Kidney (tissue), 14 donors: ENCODE results near the gene MAPKBP1. TPM values are rescaled to one million over a fixed set of nuclear protein-coding genes. Genes with fewer than 3 reads are reported as not detected.

Experiments
- DNase-seq, 5 donors: peaks; one replicate each; pipeline ENCODE4 v3.0.0-alpha.2; 2013 to 2020
- FAIRE-seq: peaks from 2 replicates; lab custom pipeline; 2012; peaks lifted over from hg19 to GRCh38; lab: Jason Lieb, UNC
- H3K27ac ChIP-seq, 2 donors: one replicate each; pipeline ENCODE4 v1.7.0; 2013; ENCODE audit warnings: low read depth in 2 of 2, low read length in 2 of 2, inconsistent platforms in 1 of 2
- H3K27me3 ChIP-seq: one replicate; pipeline ENCODE4 v1.7.1; 2013; ENCODE audit warnings: low read length, inconsistent platforms; ENCODE audit not compliant: control insufficient read depth, insufficient read depth
- H3K36me3 ChIP-seq, 3 donors: one replicate each; pipeline versions ENCODE4 v1.7.0 to v1.7.1; 2013; ENCODE audit warnings: low read length in 3 of 3, control low read depth in 1 of 3, inconsistent platforms in 1 of 3; ENCODE audit not compliant: insufficient read depth in 3 of 3, control insufficient read depth in 2 of 3
- H3K4me1 ChIP-seq, 3 donors: one replicate each; pipeline versions ENCODE4 v1.7.0 to v1.7.1; 2013; ENCODE audit warnings: low read length in 3 of 3, inconsistent platforms in 1 of 3, low read depth in 1 of 3; ENCODE audit not compliant: control insufficient read depth in 2 of 3, insufficient read depth in 2 of 3
- H3K4me3 ChIP-seq, 3 donors: one replicate each; pipeline versions ENCODE4 v1.7.0 to v1.8.1; 2013; ENCODE audit warnings: low read length in 3 of 3, control low read depth in 1 of 3, inconsistent platforms in 1 of 3
- H3K9ac ChIP-seq, 3 donors: one replicate each; pipeline versions ENCODE4 v1.7.0 to v1.7.1; 2013; ENCODE audit warnings: low read length in 3 of 3, control low read depth in 1 of 3, inconsistent platforms in 1 of 3
- H3K9me3 ChIP-seq, 3 donors: one replicate each; pipeline versions ENCODE4 v1.7.0 to v1.7.1; 2013; ENCODE audit warnings: low read length in 3 of 3, control low read depth in 1 of 3, inconsistent platforms in 1 of 3; ENCODE audit not compliant: control insufficient read depth in 2 of 3, insufficient read depth in 1 of 3
- intact Hi-C: fragments of 100-400 bp; cut with DNase I; formaldehyde crosslinking; loops from one replicate; pipeline ENCODE4 v1.11.1; 2022
- polyA plus RNA-seq: library from polyadenylated mRNA; stranded (reverse); fragments of 350-450 nt; fragmentation: Illumina TruSeq; extraction: RNeasy Lipid Tissue Mini Kit (QIAGEN cat#74804); gene quantifications from one replicate; pipeline ENCODE4 v1.2.3, GENCODE V29; 2014; ENCODE audit warnings: low read depth, low replicate concordance; ENCODE audit not compliant: insufficient read depth
- total RNA-seq: library from RNA; stranded (reverse); fragmentation: NEBNext Ultra II Directional; extraction: Animal tissue kit (Norgen Biotek cat#: 25700); gene quantifications from one replicate; pipeline ENCODE4 v1.2.1, GENCODE V29; 2021
- TF ChIP-seq, protein P1 (sequence below): IDR thresholded peaks from 3 replicates; pipeline ENCODE4 v1.5.1; 2012; ENCODE audit warnings: mild to moderate bottlenecking, moderate library complexity, borderline replicate concordance; ENCODE audit not compliant: insufficient read depth; ENCODE audit errors: extremely low read depth
- donor health status: control.
- donor health status: control.
- donor health status: control.
- donor health status: control.
- donor health status: control.
- donor health status: DM: yes; HTN: yes; CAD: no.
- donor health status: Normal renal cell carcinoma (clear cell type).

The MAPKBP1 gene
- total and polyA plus RNA-seq, 2 donors from 2014 or later = 3.7 to 28.6 TPM

DNA sequence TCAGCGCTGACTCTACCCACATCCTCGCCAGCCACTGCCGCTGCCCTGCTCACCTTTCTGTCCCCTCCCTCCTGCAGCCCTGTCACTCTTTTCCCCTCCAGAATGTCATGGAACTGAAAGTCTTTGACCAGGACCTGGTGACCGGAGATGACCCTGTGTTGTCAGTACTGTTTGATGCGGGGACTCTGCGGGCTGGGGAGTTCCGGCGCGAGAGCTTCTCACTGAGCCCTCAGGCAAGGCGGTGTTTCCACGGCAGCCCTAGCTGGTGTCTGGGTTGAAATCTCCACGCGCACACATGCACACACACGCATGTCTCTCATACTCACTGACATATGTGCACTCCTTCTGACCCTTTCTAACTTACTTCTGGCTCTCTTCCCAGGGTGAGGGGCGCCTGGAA is 66.4 kb downstream of the MAPKBP1 start:
- FAIRE-seq = no peak

DNA sequence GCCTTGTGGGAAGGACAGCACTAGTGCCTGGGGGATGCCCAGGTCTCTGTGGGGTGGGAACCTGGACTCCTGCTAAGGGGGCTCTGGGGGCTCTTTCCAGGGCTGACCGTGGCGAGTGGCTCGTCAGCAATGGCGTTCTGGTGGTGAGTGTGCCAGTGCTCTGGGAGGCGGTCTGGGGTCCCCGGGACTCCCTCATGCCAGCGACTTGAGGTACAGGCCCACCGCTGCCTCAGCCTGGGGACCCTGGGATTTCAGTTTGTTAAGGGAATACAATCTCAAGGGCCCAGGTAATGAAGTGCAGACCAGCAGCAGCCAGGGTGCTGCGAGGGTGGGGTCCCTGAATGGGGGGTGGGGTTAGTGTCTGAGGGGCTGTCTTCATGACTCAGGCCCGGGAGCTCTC is 66.8 kb downstream of the MAPKBP1 start:
- peaks cover 0 to 3% (median 0%) of the 10 kb centered on the region in 3 donors for H3K36me3 ChIP-seq
- TF ChIP-seq, protein P1, sequence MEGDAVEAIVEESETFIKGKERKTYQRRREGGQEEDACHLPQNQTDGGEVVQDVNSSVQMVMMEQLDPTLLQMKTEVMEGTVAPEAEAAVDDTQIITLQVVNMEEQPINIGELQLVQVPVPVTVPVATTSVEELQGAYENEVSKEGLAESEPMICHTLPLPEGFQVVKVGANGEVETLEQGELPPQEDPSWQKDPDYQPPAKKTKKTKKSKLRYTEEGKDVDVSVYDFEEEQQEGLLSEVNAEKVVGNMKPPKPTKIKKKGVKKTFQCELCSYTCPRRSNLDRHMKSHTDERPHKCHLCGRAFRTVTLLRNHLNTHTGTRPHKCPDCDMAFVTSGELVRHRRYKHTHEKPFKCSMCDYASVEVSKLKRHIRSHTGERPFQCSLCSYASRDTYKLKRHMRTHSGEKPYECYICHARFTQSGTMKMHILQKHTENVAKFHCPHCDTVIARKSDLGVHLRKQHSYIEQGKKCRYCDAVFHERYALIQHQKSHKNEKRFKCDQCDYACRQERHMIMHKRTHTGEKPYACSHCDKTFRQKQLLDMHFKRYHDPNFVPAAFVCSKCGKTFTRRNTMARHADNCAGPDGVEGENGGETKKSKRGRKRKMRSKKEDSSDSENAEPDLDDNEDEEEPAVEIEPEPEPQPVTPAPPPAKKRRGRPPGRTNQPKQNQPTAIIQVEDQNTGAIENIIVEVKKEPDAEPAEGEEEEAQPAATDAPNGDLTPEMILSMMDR = no peak
- intact Hi-C loops = no loop called here
- no peak for DNase-seq
- H3K27me3 ChIP-seq = no peaks in the 10 kb centered on the region
- no peaks in the 10 kb centered on the region for H3K9me3 ChIP-seq
- H3K4me3 ChIP-seq = no peak overlapping the region
- no peak overlapping the region for H3K27ac ChIP-seq
- no peak for FAIRE-seq
- H3K9ac ChIP-seq = no peak overlapping the region
- no peaks in the 10 kb centered on the region for H3K4me1 ChIP-seq

More for the DNA sequence above, 66.4 kb downstream of the MAPKBP1 start:
- intact Hi-C loops = no loop called here
- DNase-seq = no peak
- peaks cover 0 to 3% (median 0%) of the 10 kb centered on the region in 3 donors for H3K36me3 ChIP-seq
- TF ChIP-seq, protein P1 = no peak
- no peaks in the 10 kb centered on the region for H3K4me1 ChIP-seq
- no peaks in the 10 kb centered on the region for H3K27me3 ChIP-seq
- H3K9me3 ChIP-seq = no peaks in the 10 kb centered on the region
- no peak overlapping the region for H3K9ac ChIP-seq
- H3K4me3 ChIP-seq = no peak overlapping the region
- H3K27ac ChIP-seq = no peak overlapping the region

DNA sequence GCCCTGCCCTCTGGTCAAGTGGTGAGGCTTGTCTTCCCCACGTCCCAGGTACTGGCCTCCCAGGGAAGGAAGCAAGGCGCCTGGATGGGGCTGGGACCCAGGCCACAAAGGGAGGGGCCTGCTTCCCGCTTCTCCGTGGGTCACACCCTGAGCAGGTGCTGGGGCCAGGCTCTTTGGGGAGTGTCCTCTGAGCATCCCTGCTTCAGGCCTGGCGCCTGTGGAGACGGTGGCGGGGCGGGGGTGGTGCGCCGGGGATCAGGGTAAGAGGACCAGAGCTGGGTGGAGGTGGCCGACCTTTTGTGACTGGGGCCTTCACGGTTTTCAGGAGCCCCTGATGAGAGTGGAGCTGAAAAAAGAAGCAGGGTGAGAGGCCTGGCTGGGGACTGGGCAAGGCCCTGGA is 67.9 kb downstream of the MAPKBP1 start:
- DNase-seq (no peak), FAIRE-seq (no peak)
- H3K4me3 ChIP-seq = no peak overlapping the region
- peaks cover 0 to 10% (median 2%) of the 10 kb centered on the region in 3 donors for H3K36me3 ChIP-seq
- TF ChIP-seq, protein P1 = no peak
- H3K27ac ChIP-seq = no peak overlapping the region
- H3K9me3 ChIP-seq = no peaks in the 10 kb centered on the region
- H3K27me3 ChIP-seq = no peaks in the 10 kb centered on the region
- H3K9ac ChIP-seq = no peak overlapping the region
- intact Hi-C loops = no loop called here
- no peaks in the 10 kb centered on the region for H3K4me1 ChIP-seq

DNA sequence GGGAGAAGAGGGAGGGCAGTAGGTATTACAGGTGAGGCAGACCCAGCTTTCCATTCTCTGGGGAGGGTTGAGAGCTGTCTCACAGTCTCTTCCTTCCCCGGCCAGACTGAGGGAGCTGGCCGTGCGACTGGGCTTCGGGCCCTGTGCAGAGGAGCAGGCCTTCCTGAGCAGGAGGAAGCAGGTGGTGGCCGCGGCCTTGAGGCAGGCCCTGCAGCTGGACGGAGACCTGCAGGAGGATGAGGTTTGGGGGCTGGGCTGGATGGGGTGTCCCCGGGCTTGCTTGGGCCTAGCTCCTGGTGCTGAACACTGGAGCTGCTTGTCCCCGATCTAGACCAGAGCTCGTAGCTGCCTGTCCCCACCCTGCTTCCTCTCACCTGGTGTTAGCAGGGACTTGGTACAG is 69.3 kb downstream of the MAPKBP1 start:
- DNase-seq (no peak), FAIRE-seq (no peak)
- H3K36me3 ChIP-seq = peaks cover 0 to 15% (median 2%) of the 10 kb centered on the region in 3 donors
- intact Hi-C loops = no loop called here
- TF ChIP-seq, protein P1 = no peak
- no peak overlapping the region for H3K4me3 ChIP-seq
- H3K9me3 ChIP-seq = no peaks in the 10 kb centered on the region
- no peaks in the 10 kb centered on the region for H3K4me1 ChIP-seq
- H3K27ac ChIP-seq = no peak overlapping the region
- no peak overlapping the region for H3K9ac ChIP-seq
- H3K27me3 ChIP-seq = no peaks in the 10 kb centered on the region
